ENCODE results near the gene SKI. TPM values are rescaled to one million over a fixed set of nuclear protein-coding genes. Genes with fewer than 3 reads are reported as not detected.
A peak's percentile ranks its signal among the peaks of the same experiment; 100 is the strongest.

Gene SKI
- total RNA-seq, 1 donor from 2014 or later, result 108 TPM

DNA sequence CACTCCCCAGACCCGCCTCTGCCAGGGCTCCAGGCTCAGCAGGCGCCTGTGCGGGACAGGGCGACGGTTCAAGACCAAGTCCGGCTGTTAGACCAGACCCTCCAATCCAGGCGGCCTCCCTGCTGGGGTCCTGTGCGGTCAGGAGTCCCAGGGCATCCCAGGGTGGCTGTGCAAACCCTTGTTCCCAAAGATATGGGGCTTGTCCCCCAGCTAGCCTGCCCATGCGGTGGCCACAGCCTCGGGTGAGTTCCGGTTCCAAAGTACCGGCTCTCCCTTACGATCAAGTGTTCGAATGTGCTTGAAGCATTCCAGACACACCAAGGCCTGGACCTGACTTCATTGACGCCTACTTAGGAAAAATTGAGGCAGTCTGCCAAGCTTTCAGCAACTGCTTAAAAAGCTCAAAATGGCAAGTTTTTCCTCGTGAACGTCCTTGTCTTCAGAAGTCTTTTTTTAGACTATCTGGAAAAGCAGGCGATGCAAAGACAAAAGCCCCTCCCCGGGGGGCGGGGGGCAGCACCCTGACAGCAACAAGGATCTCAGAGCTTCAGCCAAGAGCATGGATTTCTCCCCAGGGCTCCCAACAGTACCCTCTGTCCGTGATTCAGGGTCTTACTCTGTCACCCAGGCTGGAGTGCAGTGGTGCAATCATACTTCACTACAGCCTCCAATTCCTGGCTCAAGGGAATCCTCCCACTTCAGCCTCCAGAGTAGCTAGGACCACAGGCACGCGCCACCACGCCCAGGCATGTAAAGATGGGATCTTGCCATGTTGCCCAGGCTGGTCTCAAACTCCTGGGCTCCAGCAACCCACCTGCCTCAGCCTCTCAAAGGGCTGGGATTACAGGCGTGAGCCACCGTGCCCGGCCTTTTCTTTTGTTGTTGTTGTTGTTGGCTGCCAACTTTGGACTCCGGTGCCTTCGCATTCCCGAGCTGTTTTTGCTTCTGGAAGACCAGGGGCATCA is 35.8 kb upstream of the SKI start:
- DNase-seq (ENCODE audit: low spot score), result no peak
- no peak for ATAC-seq
- intact Hi-C loops (cut with DNase I), result no loop called here

DNA sequence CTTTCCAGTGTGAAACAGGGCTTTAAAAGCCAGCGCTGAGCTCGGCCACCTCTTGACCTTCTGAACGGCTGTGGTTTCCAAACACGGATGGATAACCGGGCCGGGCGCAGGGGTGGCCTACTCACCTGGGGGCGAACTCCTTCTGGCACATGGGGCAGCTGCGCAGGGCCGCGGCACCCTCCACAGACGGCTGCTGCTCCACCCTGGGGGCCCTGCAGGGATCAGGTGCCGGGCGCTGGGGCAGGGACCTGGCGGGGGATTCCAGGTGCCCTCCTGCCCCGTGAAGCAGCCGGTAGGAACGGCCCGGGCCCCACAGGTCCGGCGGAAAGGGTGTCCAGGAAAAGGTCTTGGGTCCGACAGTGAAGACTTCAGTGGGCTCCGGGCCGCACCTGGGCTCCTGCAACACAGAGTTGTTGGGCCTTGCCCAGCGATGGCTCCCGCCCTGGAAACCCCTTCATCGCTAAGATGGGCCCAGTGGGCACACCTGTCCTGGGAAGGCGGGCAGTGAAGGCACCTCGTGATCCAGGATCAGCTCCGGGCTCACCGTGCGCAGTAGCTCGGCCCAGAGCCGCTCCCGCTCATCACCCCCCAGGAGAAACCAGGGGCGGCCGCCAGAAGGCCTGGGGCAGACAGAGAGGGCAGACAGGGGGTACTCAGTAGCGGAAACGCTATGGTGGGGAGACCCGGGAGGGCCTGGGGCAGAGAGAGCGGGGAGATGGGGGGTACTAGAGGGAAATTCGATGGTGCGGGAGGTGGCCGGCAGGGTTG is 34.4 kb upstream of the SKI start:
- DNase-seq (ENCODE audit: low spot score), result no peak
- intact Hi-C loops (cut with DNase I), result loop anchor here (2.0 kb wide), 1 partner anchor 187 kb away; no protein-coding TSS in a partner anchor
- ATAC-seq, result no peak

DNA sequence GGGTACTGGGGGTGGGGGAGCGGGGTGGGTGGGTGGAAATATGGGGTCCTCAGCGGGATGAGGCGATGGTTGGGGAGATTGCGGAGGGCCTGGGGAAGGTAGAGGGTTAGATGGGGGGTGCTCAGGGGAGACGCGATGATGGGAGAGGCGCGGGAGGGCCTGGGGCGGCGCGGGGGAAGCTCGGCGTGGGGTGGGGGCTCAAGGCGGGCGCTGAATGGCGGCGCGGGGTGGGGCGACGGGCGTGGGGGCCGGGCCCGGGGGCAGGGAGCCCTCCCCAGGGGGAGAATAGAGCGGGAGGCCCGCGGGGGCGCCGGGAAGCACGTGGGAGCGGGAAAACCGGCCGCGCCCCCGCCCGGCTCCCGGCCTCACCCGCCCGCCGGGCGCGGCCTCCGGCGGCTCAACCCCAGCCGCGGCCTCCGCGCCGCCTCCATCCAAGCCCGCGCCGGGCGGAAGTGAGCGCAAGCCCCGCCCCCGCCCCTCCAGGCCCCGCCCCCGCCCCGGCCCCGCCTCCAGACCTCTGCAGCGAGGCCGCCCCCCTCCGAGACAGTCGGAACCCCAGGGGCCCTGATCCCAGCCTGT is 33.7 kb upstream of the SKI start, which contains the start of gene FAAP20:
TSS of gene FAAP20 (minus strand) at position 454 of the 579 bp plus-strand sequence. CDS start at position 431, 23 bp downstream.
- DNase-seq (ENCODE audit: low spot score), result no peak
- ATAC-seq, result peak; percentile 25
- intact Hi-C loops (cut with DNase I), result loop anchor here (2.0 kb wide), 1 partner anchor 186 kb away; no protein-coding TSS in a partner anchor

DNA sequence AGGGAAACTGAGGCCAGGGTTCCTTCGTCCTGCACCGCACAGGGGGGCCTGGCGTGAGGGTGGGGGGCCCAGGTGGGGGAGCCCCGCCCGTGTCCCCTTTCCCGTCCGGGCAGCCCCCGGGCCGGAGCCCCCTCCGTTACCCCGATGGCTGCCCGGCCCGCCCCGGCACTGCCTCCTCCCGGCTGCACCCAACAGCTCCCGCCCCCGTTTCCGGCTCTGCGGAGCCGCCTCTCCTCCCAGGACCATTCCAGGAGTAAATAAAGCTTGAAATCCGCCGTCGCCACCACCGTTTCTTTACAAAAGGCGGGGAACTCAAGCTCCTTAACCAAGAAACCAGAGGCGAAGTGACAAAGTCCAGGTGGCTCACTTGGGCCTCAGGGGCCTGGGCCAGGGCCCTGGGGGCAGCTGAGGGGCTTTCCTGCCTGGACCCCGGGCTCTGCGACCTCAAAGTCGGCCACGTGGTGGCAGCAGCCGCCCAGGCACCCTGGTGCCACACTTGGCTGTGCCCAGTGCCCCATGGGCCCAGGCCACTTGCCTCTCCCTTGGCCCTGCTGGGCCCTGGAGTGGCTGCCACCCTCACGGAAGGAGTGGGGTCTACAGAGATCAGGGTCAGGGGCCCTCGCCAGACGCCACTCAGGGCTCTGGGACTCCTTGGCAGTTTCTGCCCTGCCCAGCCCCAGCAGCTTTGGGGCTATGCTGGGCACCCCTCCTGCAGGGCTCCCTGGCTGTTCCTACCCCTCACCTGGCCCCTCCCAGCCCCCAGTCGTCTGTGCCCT is 33.0 kb upstream of the SKI start:
- intact Hi-C loops (cut with DNase I), result loop anchor here (2.0 kb wide), 1 partner anchor 186 kb away; no protein-coding TSS in a partner anchor
- ATAC-seq (peak; percentile 80), DNase-seq (ENCODE audit: low spot score) (peak; percentile 94)

DNA sequence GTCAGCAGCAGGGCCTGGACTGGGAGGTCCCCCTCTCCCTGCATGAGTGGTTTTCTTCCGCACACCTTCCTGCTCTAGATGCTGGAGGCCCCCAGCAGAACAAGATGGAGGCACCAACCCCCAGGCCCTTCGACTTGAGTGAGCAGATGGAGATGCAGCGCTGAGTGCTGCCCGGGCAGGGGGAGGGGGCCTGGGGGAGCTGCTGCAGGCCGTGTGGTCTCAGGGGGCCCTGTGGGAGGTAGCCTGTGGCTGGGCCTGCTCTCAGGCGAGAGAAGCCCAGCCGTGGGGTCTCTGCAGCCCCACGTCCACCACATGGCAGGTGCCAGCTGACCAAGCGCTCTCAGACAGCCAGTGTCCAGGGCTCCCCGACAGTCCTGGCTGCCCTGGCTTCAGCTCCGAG is 32.3 kb upstream of the SKI start:
- DNase-seq (ENCODE audit: low spot score) (no peak), ATAC-seq (no peak)
- intact Hi-C loops (cut with DNase I), result loop anchor here (2.0 kb wide), 1 partner anchor 185 kb away; no protein-coding TSS in a partner anchor

DNA sequence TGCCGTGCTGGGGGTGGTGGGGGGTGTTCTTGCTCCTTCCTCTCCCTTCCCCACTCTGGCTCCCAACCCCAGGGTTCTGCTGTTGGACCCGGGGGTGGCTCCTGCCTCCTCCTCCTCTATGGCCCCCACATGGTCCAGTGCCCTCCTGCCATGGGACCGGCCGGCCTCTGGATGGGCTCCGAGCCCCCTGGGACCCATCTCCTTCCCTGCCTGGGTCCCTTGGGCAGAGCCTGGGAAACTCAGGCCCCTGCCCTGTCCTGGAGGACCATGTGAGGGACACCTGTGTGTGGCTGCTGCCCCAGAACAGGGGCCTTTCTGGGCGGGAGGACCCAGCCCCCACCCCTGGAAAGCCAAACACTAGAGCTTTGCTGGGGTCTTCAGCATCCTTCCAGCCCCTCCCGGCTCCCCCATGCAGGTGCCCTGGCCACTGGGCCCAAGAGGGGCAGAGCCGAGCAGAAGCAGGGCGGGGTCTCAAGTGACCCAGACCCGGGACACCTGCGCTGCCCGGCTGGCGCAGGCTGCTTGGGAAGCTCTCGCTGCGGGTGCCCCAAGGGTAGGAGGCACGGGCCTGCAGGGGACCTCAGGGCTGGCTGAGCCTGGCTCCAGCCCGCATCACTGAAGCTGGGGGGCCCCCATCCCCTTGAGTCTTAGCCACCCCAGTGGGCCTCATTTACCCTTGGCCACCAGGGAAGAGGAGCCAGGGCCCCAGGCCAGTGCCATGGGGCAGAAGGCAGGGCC is 31.0 kb upstream of the SKI start:
- ATAC-seq (no peak), DNase-seq (ENCODE audit: low spot score) (no peak)
- intact Hi-C loops (cut with DNase I), result no loop called here

DNA sequence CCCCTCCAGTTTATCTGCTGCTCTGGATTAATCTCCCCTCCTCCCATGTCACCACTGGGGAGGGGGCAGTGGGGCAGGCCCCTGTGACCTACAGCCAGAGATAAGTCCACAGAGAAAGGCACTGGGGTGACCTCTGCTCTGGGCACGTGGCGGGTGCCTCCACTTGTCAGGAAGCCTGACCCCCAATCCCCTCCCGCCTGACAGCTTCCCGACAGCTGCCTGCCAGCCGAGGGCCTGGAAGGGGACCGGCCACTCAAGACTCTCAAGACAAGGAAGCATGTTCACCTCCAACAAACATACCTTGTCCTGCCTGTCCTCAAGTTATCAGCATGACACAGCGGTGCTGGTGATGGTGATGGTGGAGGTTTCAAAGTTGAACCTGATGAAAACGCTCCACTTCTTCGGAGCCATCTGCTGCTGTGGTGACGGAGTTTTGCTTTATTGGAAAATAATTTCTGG is 30.4 kb upstream of the SKI start:
- intact Hi-C loops (cut with DNase I), result no loop called here
- ATAC-seq, result no peak
- no peak for DNase-seq (ENCODE audit: low spot score)

DNA sequence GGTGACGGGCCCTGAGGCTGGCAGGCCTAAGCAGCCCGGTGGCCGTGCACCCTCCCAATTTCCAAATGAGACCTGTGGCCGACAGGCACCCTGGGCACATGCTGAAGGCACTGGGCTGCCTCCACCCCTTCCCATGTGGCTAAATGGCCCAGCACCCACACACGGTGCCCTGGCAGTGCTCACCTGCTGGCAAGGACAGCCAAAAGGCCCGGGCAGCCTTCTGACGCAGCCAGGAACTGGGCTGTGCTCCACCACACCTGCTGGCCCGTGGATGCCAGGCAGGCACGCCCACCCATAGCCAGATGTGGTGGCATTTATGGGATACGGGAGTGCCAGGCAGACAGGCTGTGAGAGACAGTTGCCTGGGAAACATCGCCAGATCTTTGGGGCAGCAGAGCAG is 29.5 kb upstream of the SKI start:
- no peak for DNase-seq (ENCODE audit: low spot score)
- intact Hi-C loops (cut with DNase I), result no loop called here
- ATAC-seq, result no peak

DNA sequence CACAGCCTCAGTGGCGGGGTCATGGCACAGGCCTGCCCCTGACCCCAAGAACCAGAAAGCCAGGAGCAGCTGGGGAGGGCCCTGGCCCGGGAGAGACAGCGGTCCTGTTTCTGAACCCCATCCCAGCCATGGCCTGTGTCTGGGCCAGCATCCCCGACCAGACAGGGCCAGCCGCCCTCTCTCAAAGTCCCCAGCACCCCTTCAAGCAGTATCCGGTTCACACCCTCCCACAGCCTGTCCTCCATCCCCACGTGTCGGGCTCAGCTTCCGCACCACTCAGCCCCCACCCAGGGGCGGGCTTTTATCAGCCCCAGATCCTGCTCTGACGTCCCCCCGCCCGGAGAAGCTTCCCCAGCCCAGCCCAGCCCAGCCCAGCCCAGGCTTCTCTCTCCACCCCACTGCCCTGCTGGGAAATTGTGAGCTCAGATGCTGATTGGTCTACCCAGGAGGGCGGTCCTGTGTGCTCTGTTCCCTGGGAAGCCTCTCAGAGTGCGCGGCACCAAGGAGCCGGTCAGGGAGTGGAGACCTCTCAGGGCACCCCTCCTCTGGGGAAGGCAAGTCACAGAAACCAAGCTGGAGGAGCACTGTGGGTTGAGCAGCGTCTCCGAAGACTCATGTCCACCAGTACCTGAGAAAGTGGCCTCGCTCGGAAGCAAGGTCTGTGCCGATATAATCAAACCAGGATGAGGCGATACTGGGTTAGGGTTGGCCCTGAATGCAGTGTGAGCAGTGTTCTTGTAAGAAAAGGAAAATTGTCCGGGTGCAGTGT is 28.9 kb upstream of the SKI start:
- ATAC-seq, result peak; percentile 89
- peak; percentile 91 for DNase-seq (ENCODE audit: low spot score)
- intact Hi-C loops (cut with DNase I), result no loop called here

DNA sequence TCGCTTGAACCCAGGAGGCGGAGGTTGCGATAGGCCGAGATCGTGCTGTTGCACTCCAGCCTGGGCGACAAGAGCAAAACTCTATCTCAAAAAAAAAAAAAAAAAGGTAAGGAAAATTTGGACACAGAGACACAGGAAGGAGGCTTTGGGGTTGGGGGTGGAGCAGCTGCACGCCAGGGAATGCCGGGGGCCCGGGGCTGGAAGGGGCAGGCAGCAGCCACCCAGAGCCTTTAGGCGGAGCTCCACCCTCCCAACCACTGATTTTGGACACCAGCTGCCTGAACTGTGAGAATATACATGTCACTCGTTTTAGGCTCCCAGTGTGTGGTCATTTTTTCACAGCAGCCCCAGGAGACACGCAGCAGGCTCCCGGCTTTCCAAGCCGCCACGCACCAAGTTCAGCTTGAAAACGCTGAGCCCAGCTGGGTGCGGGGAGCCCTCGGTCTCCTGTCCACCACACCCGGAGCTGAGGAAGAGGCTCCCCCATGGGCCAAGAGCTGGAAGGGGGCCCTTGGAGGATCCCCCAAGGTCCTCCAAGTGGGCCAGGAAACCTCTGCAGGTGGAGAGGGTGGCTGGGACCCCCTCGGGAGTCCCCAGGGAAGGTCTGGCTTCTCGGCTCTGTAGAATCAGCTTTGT is 27.7 kb upstream of the SKI start:
- intact Hi-C loops (cut with DNase I), result no loop called here
- DNase-seq (ENCODE audit: low spot score) (no peak), ATAC-seq (no peak)

DNA sequence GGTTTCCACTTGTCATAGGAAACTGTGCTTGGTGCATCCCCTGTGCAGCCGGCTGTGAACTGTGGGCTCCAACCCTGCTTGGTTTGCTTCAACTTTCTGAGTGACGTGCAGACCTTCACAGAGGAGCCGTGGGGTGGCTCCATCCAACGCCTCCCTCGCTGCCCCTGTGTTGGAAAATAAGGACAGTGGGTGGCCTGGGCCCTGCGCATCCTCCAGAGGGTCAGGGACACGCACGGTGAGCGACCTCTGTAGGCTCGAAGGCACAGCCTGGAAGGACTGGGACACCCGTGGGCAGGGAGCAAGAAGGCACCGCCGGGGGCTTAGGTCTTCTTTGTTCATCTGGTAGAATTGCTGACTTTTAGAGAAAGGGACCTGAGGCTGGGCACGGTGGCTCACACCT is 27.1 kb upstream of the SKI start:
- intact Hi-C loops (cut with DNase I), result no loop called here
- ATAC-seq, result no peak
- DNase-seq (ENCODE audit: low spot score), result no peak

DNA sequence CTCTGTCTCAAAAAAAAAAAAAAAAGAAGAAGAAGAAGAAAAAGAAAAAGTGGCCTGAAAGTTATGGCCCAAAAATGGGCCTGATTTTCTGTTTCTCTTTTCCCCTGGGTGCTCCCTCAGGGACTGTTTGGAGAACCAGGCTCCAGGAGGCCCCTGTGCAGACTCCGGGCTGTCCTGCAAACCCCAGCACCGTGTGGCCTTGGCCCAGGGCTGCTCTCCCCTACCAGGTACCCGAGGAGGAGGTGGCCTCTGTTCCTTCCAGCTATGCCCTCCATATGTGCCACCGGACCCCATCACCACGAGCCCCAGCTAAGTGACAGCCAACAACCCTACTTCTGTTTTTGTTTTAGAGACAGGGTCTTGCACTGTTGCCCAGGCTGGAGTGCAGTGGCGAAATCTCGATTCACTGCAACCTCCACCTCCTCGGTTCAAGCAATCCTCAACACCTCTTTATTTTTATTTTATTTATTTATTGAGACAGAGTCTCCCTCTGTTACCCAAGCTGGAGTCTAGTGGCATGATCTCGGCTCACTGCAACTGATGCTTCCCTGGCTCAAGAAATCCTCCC is 26.0 kb upstream of the SKI start:
- no peak for ATAC-seq
- intact Hi-C loops (cut with DNase I), result no loop called here
- DNase-seq (ENCODE audit: low spot score), result no peak

DNA sequence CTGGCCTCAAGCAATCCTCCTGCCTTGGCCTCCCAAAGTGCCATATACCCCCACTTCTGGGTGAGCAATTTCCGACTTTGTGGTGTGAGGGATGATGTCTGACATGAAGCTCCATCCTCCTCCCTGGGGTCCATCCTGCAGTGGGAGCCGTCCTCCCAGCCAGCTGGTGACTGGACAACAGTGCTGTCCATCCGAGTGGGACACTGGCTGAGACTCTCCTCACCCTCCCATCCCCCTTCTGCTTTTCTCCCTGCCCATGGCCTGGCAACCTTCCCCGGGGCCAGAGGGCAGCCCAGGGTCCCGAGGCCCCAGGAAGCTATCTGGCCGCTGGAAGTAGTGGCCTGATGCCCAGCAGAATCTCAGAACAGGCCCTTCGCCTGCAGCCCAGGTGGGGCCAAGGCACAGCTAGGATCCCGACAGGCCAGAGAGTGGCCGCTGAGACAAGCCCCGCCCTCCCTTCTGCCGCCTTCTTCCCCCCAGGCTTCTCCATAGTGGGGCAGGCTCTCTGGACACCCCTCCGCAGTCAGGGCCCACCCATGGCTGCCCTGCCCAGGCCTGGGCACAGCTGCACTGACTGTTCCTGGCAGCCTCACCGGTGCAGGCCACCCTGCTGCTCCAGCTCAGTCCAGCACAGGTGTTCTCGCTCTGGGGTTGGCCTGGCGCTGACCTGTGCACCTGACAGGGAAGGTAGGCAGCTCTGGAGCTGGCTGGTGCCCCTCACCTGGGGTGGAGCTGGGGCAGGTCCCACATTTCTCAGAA is 25.1 kb upstream of the SKI start:
- DNase-seq (ENCODE audit: low spot score), result peak; percentile 68
- intact Hi-C loops (cut with DNase I), result no loop called here
- ATAC-seq, result no peak

DNA sequence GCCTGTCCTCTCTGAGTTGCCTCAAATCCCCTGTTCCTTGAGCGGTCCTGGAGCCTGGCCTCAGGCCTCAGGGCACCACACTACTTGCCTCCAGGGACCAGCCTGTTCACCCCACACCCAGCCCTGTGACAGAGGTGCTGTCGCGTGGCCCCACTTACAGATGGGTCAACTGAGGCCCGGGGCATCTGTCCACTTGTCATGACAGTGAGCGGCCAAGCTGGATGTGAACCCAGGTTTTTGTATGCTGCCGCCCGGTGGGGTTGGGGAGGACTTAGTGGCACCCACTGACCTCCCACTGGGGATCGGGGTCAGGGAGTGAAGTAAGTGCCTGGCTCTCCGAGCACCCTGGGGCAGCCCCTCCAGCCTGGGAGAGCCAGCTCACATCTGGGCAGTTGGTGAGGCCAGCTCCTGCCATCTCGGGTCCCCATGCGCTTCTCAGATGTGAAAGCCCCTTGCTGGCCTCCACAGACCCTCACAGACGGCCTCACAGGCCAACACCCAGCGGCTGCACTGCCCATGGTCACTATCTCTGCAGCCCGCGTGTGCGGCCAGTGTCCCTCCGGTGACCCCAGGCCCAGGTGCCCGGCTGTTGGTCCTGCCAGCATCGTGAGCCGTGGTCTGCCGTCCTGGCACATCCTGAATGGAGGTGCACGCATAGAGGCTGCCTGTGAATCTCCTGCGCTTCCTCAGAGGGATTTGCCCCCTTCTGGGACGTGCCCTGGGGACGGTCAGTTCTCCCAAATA is 24.3 kb upstream of the SKI start:
- peak; percentile 76 for DNase-seq (ENCODE audit: low spot score)
- intact Hi-C loops (cut with DNase I), result no loop called here
- no peak for ATAC-seq
